NCI-H2196 (cell line): Measurements from ENCODE around the gene ZFYVE21.
"Not testable (repeated sequence)": the region's sequence is repeated elsewhere in the genome, so short reads cannot be mapped to it uniquely, and the experiment has no call there.

ENCODE experiments used
- DNase-seq: peaks from one replicate; lab custom pipeline; 2025; ENCODE audit not compliant: unreplicated experiment; lab: John Stamatoyannopoulos, UW

The ZFYVE21 gene

GRCh38 chr14:103758059-103758776 lies 42.6 kb downstream of the ZFYVE21 start:
- no peak for DNase-seq

GRCh38 chr14:103762036-103762435 lies 46.4 kb downstream of the ZFYVE21 start:
- no peak for DNase-seq

GRCh38 chr14:103762541-103762940 lies 46.9 kb downstream of the ZFYVE21 start:
- DNase-seq: no peak

GRCh38 chr14:103763730-103764488 lies 48.3 kb downstream of the ZFYVE21 start:
- DNase-seq: no peak

- no peak for DNase-seq
Measured at GRCh38 chr14:103765526-103765925, 49.9 kb downstream of the ZFYVE21 start.

GRCh38 chr14:103767336-103767894 lies 51.8 kb downstream of the ZFYVE21 start:
- DNase-seq: no peak

- no peak for DNase-seq
Measured at GRCh38 chr14:103770500-103770899, 54.9 kb downstream of the ZFYVE21 start.

GRCh38 chr14:103770902-103771301 lies 55.3 kb downstream of the ZFYVE21 start:
- no peak for DNase-seq

- DNase-seq: no peak
Measured at GRCh38 chr14:103772078-103772712, 56.6 kb downstream of the ZFYVE21 start.

- DNase-seq: no peak
Measured at GRCh38 chr14:103773521-103773920, 57.9 kb downstream of the ZFYVE21 start.

GRCh38 chr14:103775506-103775905 lies 59.9 kb downstream of the ZFYVE21 start:
- no peak for DNase-seq

GRCh38 chr14:103776319-103776718 lies 60.7 kb downstream of the ZFYVE21 start:
- not testable (repeated sequence) for DNase-seq

GRCh38 chr14:103782376-103782775 lies 66.8 kb downstream of the ZFYVE21 start:
- DNase-seq: no peak
